Inflammatory macrophage treated with lipopolysaccharide for 4 hours (primary cell): ENCODE data around the gene C11orf68.

Source experiments
- DNase-seq: peaks from one replicate; pipeline ENCODE4 v3.0.0-alpha.2; 2020

Gene C11orf68

DNA sequence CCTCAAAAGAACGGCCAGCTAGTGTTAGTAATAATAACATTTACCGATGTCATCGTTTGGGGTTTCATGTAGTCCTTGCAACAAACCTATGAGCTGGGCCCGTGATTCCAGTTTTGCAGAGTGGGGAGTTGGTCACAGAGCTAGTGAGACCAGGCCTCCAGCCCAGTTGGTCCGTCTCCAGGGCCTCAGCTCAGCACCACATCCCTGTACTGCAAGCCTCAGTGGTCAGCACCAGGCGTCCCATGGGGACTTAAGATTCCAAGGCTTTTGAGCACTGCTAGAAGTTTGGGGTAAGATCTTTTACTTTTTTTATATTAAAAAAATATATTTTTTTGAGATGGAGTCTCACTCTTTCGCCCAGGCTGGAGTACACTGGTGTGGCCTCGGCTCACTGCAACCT is 25.3 kb upstream of the C11orf68 start:
- no peak for DNase-seq

- DNase-seq = no peak
Measured at GRCh38 chr11:65942531-65942930, 23.7 kb upstream of the C11orf68 start.

DNA sequence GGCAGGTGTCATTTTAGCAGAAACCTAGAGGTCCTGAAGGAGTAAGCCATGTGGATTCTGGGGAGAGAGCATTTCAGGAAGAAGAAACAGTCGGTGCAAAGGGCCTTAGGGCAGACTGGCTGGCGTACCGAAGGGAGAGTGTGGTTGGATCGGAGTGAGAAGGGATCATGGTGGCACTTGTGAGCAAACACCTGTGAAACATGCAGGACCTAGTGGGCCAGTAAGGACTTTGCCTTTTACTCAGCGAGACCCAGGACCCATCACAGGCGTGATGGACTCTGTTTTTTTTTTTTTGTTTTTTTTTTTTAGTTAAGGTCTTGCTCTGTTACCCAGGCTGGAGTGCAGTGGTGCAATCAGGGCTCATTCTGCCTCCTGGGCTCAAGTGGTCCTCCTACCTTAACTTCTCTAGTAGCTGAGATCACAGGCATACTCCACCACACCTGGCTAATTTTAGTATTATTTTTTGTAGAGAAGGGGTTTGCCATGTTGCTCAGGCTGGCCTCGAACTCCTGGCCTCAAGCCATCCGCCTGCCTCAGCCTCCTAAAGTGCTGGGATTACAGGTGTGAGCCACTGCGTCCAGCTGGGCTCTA is 23.0 kb upstream of the C11orf68 start:
- no peak for DNase-seq

DNA sequence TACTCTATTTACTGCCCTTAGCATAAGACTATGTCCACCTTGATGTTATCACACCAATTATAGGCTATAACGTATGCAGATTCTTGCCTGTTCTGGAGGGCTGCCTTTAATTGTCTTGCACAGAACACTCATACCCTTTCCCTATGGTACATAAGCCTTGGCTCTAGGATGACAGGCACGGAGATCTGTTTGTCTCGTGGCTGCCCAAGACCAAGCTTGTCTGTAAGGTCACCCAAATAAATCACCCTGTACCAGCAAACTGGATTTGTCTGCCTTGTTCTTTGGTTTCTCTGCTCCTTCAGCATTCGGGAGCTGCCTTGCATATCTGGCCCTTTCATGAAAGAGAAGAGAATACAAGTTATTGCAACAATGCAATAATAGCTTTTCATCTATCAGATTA is 18.9 kb upstream of the C11orf68 start:
- DNase-seq = no peak

DNA sequence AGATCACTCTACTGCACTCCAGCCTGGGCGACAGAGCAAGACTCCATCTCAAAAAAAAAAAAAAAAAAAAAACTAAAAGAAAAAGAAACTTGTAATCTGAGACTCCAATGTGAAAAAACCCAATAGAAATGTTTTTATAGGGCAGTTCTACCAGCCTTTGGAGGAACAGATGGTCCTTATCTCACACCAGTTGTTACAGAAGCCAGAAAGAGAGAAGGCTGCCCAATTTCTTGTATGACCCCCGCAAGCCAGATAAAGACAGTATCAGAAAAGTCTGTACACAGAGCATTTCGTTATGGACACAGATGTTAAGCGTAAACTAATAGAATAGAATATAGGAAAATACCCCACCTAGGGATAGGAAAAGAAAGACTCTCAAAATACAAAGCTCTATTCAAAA is 15.2 kb upstream of the C11orf68 start:
- no peak for DNase-seq

GRCh38 chr11:65932558-65932919 is 13.7 kb upstream of the C11orf68 start:
- DNase-seq = peak; percentile 27

DNA sequence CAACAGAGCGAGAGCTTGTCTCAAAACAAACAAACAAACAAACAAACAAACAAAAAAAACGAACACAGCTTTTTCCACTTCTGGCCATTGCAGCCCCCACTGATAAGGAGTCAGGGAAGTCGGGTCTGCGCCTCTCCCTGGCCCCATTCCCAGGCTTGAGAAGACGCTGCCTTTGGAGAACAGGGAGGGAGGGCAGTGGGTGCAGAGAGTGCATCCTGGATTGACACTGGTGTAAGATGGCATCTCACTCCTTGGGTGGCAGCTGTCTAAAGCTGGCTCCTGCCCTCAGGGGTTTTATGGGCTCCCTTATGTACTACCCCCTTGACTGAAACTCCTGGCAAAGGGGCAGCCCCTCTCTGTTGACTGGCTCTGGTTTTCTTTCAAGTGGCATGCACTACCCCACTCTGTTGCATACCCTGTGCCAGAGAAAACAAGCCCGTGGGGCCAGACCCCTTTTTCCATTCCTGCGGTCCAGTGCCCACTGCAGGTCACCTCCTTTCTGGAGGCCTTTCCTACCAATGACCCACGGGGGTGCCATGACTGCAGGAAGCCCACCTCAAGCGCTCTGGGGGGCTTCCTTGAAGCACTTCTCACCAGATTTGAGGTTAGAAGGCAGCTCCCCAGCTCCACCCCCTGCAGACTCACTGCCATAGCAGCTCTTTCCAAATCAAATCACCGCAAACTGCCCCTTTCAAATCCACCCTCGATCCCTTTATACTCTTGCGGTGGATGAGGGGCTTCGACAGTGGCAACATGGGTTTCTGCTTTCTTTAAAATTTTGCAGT is 13.1 kb upstream of the C11orf68 start:
- DNase-seq = no peak

DNA sequence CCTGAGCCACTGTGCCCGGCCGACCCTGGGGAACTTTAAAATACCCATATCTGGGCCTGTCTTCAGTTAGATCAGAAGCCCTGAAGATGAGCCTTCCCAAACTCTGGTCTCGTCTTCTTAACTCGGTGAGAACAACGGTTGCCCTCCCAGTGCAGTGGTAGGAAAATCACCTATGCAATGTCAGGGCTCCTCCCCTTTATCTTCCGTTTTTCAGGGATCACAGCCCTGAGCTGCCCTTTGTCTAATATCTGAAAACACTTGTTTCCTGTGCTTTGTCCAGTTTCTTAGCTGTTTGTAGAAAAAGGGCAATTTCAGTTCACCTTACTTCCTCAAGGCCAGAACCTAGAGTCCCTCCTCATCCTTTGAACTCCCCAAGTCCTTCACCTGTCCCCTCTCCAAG is 9.8 kb upstream of the C11orf68 start:
- no peak for DNase-seq

- peak; percentile 91 for DNase-seq
Measured at GRCh38 chr11:65927904-65928397, 9.1 kb upstream of the C11orf68 start.

- DNase-seq = no peak
Measured at GRCh38 chr11:65925397-65925796, 6.5 kb upstream of the C11orf68 start.

DNA sequence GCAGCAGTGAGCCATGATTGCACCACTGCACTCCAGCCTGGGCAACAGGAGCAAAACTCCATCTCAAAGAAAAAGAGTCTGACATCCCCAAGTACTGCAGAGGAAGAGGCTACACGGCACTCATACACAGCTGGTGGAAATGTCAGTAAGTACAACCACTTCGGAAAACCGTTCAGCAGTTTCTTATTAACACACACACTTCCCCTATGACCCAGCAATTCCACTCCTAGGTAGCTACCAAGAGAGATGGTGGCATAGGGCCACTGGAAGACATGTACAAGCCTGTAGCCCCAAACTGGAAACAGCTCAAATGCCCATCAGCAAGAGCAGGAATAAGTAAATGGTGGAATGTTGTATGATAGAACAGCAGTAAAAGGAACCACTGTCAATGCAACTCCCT is 3.7 kb upstream of the C11orf68 start:
- DNase-seq = no peak

GRCh38 chr11:65921876-65922275 is 3.0 kb upstream of the C11orf68 start:
- DNase-seq = no peak

GRCh38 chr11:65921033-65921555 is 2.2 kb upstream of the C11orf68 start:
- DNase-seq = no peak

GRCh38 chr11:65920372-65920802 is 1.5 kb upstream of the C11orf68 start:
- no peak for DNase-seq

DNA sequence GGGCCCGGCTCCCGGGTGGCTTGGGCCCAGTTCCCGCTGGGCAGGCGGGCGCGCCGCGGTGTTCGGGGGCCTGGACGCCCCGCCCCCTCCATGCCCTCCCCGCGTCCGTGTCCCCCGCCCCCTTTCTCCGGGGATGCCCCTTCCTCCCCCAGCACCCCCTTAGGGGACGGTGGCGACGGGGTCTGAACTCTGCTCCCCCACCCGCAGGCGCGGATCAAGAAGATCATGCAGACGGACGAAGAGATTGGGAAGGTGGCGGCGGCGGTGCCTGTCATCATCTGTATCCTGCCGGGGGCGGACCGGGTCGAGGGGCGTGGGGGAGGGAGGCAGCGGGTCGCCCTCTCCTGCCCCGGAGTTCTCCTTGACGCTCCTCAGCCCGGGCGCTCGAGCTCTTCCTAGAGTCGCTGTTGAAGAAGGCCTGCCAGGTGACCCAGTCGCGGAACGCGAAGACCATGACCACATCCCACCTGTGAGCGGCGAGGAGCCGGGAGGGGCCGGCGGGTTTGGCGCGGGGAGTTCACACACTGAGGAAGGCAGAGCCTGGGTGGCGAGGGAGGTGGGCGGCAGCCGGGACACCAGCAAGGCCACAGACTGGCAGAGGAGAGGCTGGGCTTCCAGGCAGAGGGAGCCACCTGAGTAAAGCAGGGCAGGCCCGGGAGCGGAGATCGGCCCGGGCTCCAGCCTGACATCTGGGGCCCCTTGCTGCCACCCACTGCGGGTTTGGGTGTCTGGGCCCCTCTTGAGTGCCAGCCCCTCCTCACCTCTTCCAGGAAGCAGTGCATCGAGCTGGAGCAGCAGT is 910 bp upstream of the C11orf68 start:
- peak; percentile 21 for DNase-seq

- DNase-seq = peak; percentile 99
Measured at GRCh38 chr11:65919141-65919572, 295 bp upstream of the C11orf68 start, which contains the start of gene DRAP1. TSS of gene DRAP1 (plus strand) at chr11:65919426. CDS start at chr11:65919502, 76 bp downstream.

- DNase-seq = no peak
Measured at GRCh38 chr11:65917434-65918210, 1.2 kb downstream of the C11orf68 start.

DNA sequence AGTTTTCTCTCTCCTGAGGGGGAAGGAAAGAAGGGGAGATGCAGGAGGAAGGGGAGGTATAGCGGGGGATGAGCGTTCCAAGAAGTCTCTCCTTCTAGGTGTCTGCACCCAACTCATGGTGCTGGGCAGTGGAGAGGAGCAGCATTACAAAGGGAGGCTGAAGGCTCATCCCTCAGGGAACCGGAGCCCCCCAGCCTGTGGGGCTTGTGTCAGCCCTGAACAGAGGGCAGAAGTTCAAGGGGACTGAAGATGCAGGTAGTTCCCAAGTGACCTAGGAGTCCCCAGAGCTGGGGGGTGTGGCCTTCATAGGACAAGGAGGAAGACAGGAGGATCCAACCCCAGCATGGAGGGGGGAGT is 1.8 kb downstream of the C11orf68 start:
- no peak for DNase-seq

GRCh38 chr11:65916391-65916790 is 2.5 kb downstream of the C11orf68 start:
- no peak for DNase-seq

DNA sequence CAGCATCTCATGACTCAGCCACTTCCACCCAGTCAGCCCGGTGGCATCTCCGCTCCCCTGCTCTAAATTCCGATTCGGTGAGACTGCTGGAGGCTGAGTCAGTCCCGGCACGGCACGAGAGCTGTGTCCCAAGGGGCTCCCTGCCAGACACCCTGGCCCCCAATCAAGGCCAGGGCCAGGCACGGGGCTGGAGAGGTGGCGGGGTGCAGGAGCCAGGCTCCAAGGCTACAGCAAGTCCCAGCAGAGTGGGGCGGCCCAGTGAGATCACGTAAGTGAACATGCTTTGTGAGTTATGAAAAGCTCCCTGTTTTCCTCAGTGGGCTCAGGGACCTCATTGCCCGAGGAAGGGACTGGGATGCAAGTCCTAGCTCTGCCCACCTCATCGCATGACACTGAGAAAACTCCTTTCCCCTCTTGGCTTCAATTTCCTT is 3.0 kb downstream of the C11orf68 start:
- DNase-seq = peak; percentile 58

DNA sequence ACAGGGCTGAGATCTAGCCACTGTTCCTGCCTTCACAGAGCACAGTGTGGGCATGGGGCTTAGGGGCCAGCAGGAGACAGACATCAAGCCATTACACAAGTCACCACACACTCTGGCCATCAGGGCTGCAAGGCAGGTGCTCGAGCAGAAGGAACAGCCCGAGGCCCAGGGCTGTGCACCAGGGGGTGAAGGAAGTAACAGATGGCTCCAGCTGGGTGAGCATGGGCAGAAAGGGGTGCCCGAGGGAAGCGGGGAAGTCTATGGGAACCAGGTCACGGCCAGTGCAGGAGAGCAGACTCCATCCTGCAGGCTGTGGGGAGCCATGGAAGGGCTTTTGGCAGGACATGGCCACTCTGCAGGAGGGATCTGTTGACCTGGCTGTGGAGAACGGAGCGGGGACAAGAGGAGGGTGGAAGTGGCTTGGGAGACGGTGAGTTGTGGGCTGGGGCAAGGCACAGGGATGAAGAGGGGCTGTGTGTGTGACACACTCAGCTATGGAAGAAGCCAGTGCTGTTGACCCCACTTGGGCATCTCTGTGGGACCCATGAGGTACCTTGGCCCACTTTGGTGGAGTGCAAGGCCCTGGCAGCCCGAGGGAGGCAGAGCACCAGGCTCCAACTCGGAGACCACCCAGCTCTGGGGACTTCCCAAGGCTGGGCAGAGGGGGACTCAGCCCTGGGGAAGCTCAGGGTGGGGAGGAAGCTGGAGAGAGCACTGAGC is 3.6 kb downstream of the C11orf68 start:
- no peak for DNase-seq

DNA sequence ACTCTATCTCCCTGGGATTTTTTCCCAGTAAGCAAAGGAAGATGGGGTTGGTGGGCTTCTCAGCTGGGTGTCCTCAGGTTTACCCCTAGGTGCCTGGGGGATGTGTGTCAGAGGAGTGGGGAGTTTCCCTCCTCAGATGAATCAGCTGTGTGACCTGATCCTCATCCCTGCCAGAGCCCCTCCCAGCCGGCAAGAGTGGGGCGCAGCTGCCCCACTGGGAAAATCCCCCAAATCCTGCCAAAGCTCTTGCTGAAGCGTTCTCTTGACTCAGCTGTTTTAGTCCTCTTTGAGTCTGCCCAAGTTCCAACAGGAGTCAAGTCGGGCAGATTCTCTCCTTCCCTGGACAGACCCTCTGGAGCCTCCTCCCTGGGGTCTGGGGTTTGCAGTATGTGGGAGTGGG is 6.0 kb downstream of the C11orf68 start:
- no peak for DNase-seq
